Measurements from ENCODE around the gene CDK3.

DNA sequence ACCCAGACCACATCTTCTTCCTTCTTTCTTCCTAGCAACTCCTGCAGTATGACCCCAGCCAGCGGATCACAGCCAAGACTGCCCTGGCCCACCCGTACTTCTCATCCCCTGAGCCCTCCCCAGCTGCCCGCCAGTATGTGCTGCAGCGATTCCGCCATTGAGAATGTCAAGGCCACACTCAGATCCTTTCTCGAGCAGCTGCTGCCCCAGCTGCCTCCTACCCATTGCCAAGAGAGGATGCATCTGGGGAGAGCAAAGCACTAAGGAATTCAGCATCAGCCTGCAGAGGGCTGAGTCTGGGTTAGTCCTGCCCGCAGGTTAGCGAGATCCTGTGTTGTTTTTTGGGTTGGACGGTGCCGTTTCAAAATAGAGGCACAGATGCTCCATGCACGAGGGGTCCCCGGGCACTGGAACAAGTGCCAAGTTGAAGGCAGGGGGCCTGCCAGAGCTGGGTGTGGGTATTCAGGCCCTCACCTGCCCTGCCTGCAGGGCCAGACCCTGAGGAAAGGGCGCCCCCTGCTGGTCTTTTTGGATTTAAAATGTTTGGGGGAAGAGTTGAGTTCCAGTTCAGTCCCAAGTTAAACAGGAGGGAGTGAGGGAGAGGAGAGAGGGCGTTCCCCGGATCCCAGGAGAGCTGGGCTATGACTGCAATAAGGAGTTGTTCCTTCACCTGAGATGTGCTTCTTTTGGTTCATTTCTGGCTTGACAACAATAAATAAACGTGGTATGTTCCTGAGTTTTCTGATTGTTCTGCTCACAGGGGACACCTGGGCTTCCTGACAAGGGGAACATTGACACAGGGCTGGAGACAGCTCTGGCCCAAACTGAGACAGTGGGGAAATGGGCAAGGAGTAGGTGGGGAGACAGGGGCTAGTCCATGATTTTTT lies 4.9 kb downstream of the CDK3 start:
- peak; percentile 68 to 85 (median 80) for TF ChIP-seq CTCF (IDR thresholded peaks at IDR 0.05)
- no peak for TF ChIP-seq POLR2A (IDR thresholded peaks at IDR 0.05)
